ENCODE results near the gene NDUFB11.

- TF ChIP-seq CTCF (IDR thresholded peaks at IDR 0.05 in 4 of 5, conservative IDR thresholded peaks at IDR 0.05 in 1 of 5) (no peak), POLR2A (IDR thresholded peaks at IDR 0.05) (no peak)
Measured at GRCh38 chrX:47158781-47159180, 14.3 kb upstream of the NDUFB11 start.
